Activated naive CD4-positive, alpha-beta T cell treated with anti-CD3 and anti-CD28 coated beads, Interleukin-2, amount 10 ng/mL, durations not matched to agents 7 days and 5 days (primary cell): Measurements from ENCODE around the gene WEE1.
"Not testable (repeated sequence)": the region's sequence is repeated elsewhere in the genome, so short reads cannot be mapped to it uniquely, and the experiment has no call there.

ENCODE experiments used
- CTCF ChIA-PET: fragments of 350-600 bp; sonication (Branson Sonifier 250); formaldehyde crosslinking; loops from one replicate; lab custom pipeline; 2021; ENCODE audit warnings: antibody characterized with exemption; lab: Charles Lee
- DNase-seq: peaks from one replicate; pipeline ENCODE4 v3.0.0-alpha.2; 2020
- H3K27ac Mint-ChIP-seq: one replicate; pipeline ENCODE4 v1.8.0; 2021; ENCODE audit warnings: mild to moderate bottlenecking, moderate library complexity, mixed read lengths
- H3K27me3 Mint-ChIP-seq: one replicate; pipeline ENCODE4 v1.8.0; 2021; ENCODE audit warnings: mild to moderate bottlenecking, mixed read lengths
- H3K36me3 Mint-ChIP-seq: one replicate; pipeline ENCODE4 v1.8.0; 2021; ENCODE audit warnings: mixed read lengths
- H3K4me1 Mint-ChIP-seq: one replicate; pipeline ENCODE4 v1.8.0; 2021; ENCODE audit warnings: mixed read lengths
- H3K4me3 Mint-ChIP-seq: one replicate; pipeline ENCODE4 v1.8.0; 2021; ENCODE audit warnings: mild to moderate bottlenecking, moderate library complexity, mixed read lengths
- H3K9me3 Mint-ChIP-seq: one replicate; pipeline ENCODE4 v1.8.0; 2021; ENCODE audit warnings: mixed read lengths

Gene WEE1

GRCh38 chr11:9538548-9538947 lies 34.9 kb upstream of the WEE1 start:
- H3K27ac Mint-ChIP-seq: no peak overlapping the region
- peaks cover 3% of the 10 kb centered on the region for H3K4me1 Mint-ChIP-seq
- H3K4me3 Mint-ChIP-seq: no peak overlapping the region
- CTCF ChIA-PET: interaction anchor here (0.6 to 8.0 kb wide), 4 partner anchors 12 to 210 kb away, joined by 3 to 106 read pairs (median 3); no protein-coding TSS in a partner anchor
- H3K9me3 Mint-ChIP-seq: no peaks in the 10 kb centered on the region
- H3K36me3 Mint-ChIP-seq: no peaks in the 10 kb centered on the region
- no peaks in the 10 kb centered on the region for H3K27me3 Mint-ChIP-seq
- DNase-seq: no peak

GRCh38 chr11:9549216-9549615 lies 24.3 kb upstream of the WEE1 start:
- not testable (repeated sequence) for H3K9me3 Mint-ChIP-seq, H3K27ac Mint-ChIP-seq
- CTCF ChIA-PET: interaction anchor here (3.1 kb wide), 1 partner anchor 14 kb away, joined by 12 read pairs; no protein-coding TSS in a partner anchor

GRCh38 chr11:9550191-9550628 lies 23.3 kb upstream of the WEE1 start:
- DNase-seq: no peak
- no peaks in the 10 kb centered on the region for H3K4me1 Mint-ChIP-seq
- H3K27ac Mint-ChIP-seq: no peak overlapping the region
- no peaks in the 10 kb centered on the region for H3K27me3 Mint-ChIP-seq
- CTCF ChIA-PET: interaction anchor here (3.1 kb wide), 1 partner anchor 15 kb away, joined by 12 read pairs; no protein-coding TSS in a partner anchor
- no peak overlapping the region for H3K4me3 Mint-ChIP-seq
- no peaks in the 10 kb centered on the region for H3K9me3 Mint-ChIP-seq
- peaks cover 6% of the 10 kb centered on the region for H3K36me3 Mint-ChIP-seq

More at GRCh38 chr11:9549216-9549615, 24.3 kb upstream of the WEE1 start:
- not testable (repeated sequence) for H3K27me3 Mint-ChIP-seq, DNase-seq, H3K36me3 Mint-ChIP-seq, H3K4me3 Mint-ChIP-seq, H3K4me1 Mint-ChIP-seq

GRCh38 chr11:9561279-9561982 lies 12.0 kb upstream of the WEE1 start:
- peaks cover 17% of the 10 kb centered on the region for H3K27me3 Mint-ChIP-seq
- CTCF ChIA-PET: interaction anchor here (1.4 to 1.6 kb wide), 2 partner anchors 27 to 52 kb away, joined by 3 to 4 read pairs; no protein-coding TSS in a partner anchor
- no peak for DNase-seq
- H3K27ac Mint-ChIP-seq: no peak overlapping the region
- H3K4me3 Mint-ChIP-seq: no peak overlapping the region
- peaks cover 13% of the 10 kb centered on the region for H3K36me3 Mint-ChIP-seq
- peaks cover 8% of the 10 kb centered on the region for H3K4me1 Mint-ChIP-seq
- peaks cover 20% of the 10 kb centered on the region for H3K9me3 Mint-ChIP-seq

GRCh38 chr11:9562716-9563115 lies 10.8 kb upstream of the WEE1 start:
- H3K9me3 Mint-ChIP-seq: peaks cover 20% of the 10 kb centered on the region
- CTCF ChIA-PET: interaction anchor here (0.8 to 1.6 kb wide), 4 partner anchors 28 to 186 kb away, joined by 3 to 9 read pairs (median 4); no protein-coding TSS in a partner anchor
- H3K4me3 Mint-ChIP-seq: no peak overlapping the region
- H3K27me3 Mint-ChIP-seq: peaks cover 17% of the 10 kb centered on the region
- no peak overlapping the region for H3K27ac Mint-ChIP-seq
- DNase-seq: no peak
- peaks cover 8% of the 10 kb centered on the region for H3K4me1 Mint-ChIP-seq
- peaks cover 13% of the 10 kb centered on the region for H3K36me3 Mint-ChIP-seq

GRCh38 chr11:9563196-9563730 lies 10.2 kb upstream of the WEE1 start:
- no peak for DNase-seq
- CTCF ChIA-PET: interaction anchor here (0.8 to 1.6 kb wide), 3 partner anchors 28 to 185 kb away, joined by 3 to 9 read pairs (median 4); no protein-coding TSS in a partner anchor
- Mint-ChIP-seq H3K4me3 (no peak overlapping the region), H3K9me3 (peaks cover 20% of the 10 kb centered on the region), H3K27ac (no peak overlapping the region), H3K36me3 (peaks cover 13% of the 10 kb centered on the region), H3K4me1 (peaks cover 8% of the 10 kb centered on the region), H3K27me3 (peaks cover 17% of the 10 kb centered on the region)

- peaks cover 11% of the 10 kb centered on the region for H3K9me3 Mint-ChIP-seq
- peak; percentile 40 for DNase-seq
- peaks cover 17% of the 10 kb centered on the region for H3K4me1 Mint-ChIP-seq
- H3K27ac Mint-ChIP-seq: no peak overlapping the region
- H3K4me3 Mint-ChIP-seq: no peak overlapping the region
- peaks cover 7% of the 10 kb centered on the region for H3K36me3 Mint-ChIP-seq
- CTCF ChIA-PET: interaction anchor here (0.6 to 4.0 kb wide), 4 partner anchors 31 to 151 kb away, joined by 3 to 13 read pairs (median 4); no protein-coding TSS in a partner anchor
- peaks cover 31% of the 10 kb centered on the region for H3K27me3 Mint-ChIP-seq
These were observed 7.5 kb upstream of the WEE1 start for GRCh38 chr11:9565822-9566560.

GRCh38 chr11:9566561-9567063 lies 6.9 kb upstream of the WEE1 start:
- Mint-ChIP-seq H3K9me3 (peaks cover 5% of the 10 kb centered on the region), H3K27me3 (peaks cover 30% of the 10 kb centered on the region), H3K36me3 (peaks cover under 1% of the 10 kb centered on the region), H3K27ac (no peak overlapping the region), H3K4me3 (no peak overlapping the region), H3K4me1 (peaks cover 20% of the 10 kb centered on the region)
- no peak for DNase-seq
- CTCF ChIA-PET: interaction anchor here (0.6 to 4.0 kb wide), 5 partner anchors 9 to 150 kb away, joined by 3 to 13 read pairs (median 3); no protein-coding TSS in a partner anchor

GRCh38 chr11:9567401-9567800 lies 6.1 kb upstream of the WEE1 start:
- Mint-ChIP-seq H3K27me3 (peaks cover 31% of the 10 kb centered on the region), H3K27ac (no peak overlapping the region), H3K4me3 (no peak overlapping the region), H3K4me1 (peaks cover 26% of the 10 kb centered on the region), H3K36me3 (no peaks in the 10 kb centered on the region), H3K9me3 (no peaks in the 10 kb centered on the region)
- CTCF ChIA-PET: interaction anchor here (0.6 to 4.0 kb wide), 4 partner anchors 8 to 65 kb away, joined by 3 to 13 read pairs (median 3); no protein-coding TSS in a partner anchor
- no peak for DNase-seq

- Mint-ChIP-seq H3K4me1 (peaks cover 26% of the 10 kb centered on the region), H3K4me3 (no peak overlapping the region), H3K36me3 (no peaks in the 10 kb centered on the region), H3K9me3 (no peaks in the 10 kb centered on the region), H3K27ac (no peak overlapping the region), H3K27me3 (peaks cover 22% of the 10 kb centered on the region)
- no peak for DNase-seq
- CTCF ChIA-PET: interaction anchor here (4.0 kb wide), 1 partner anchor 33 kb away, joined by 13 read pairs; no protein-coding TSS in a partner anchor
These were observed 5.2 kb upstream of the WEE1 start for GRCh38 chr11:9568161-9568853.

- DNase-seq: no peak
- Mint-ChIP-seq H3K9me3 (no peaks in the 10 kb centered on the region), H3K4me1 (peaks cover 26% of the 10 kb centered on the region), H3K4me3 (no peak overlapping the region), H3K36me3 (no peaks in the 10 kb centered on the region), H3K27ac (peak overlapping the region; percentile 61), H3K27me3 (peaks cover 22% of the 10 kb centered on the region)
- CTCF ChIA-PET: no interaction called here
These were observed 4.4 kb upstream of the WEE1 start for GRCh38 chr11:9568854-9569587.

- peaks cover 2% of the 10 kb centered on the region for H3K36me3 Mint-ChIP-seq
- peaks cover 26% of the 10 kb centered on the region for H3K4me1 Mint-ChIP-seq
- no peak overlapping the region for H3K27ac Mint-ChIP-seq
- no peaks in the 10 kb centered on the region for H3K9me3 Mint-ChIP-seq
- H3K27me3 Mint-ChIP-seq: peaks cover 22% of the 10 kb centered on the region
- no peak overlapping the region for H3K4me3 Mint-ChIP-seq
- CTCF ChIA-PET: no interaction called here
- no peak for DNase-seq
These were observed 3.8 kb upstream of the WEE1 start for GRCh38 chr11:9569588-9570164.
